Measurements from ENCODE around the gene CPNE6.

The CPNE6 gene

GRCh38 chr14:24127673-24128072 is 56.3 kb downstream of the CPNE6 start:
- DNase-seq (ENCODE audit: low read depth in 1 of 2, low spot score in 1 of 2) = no peak
- no peak for TF ChIP-seq JUND (IDR thresholded peaks at IDR 0.05; ENCODE audit: low read depth)
- in situ Hi-C loops (cut with HindIII; ENCODE audit: low pct_unique_long_range_greater_than_20kb, low sequenced_read_pairs) = no loop called here
